ENCODE results near the gene DHRS3. TPM values are rescaled to one million over a fixed set of nuclear protein-coding genes. Genes with fewer than 3 reads are reported as not detected.

DHRS3 gene
- total RNA-seq: 34.1 and 52.0 TPM in 2 replicates

GRCh38 chr1:12617901-12618660 is at the start of gene DHRS3:
Gene DHRS3 (minus strand): TSS chr1:12618210. CDS start chr1:12617348, 862 bp downstream.

GRCh38 chr1:12643785-12644184 is 25.8 kb upstream of the DHRS3 start, which contains the start of gene AADACL4:
Gene AADACL4 (plus strand): TSS chr1:12644085. CDS start chr1:12644547, 462 bp downstream.

Other genes with a start within 250 kb of the DHRS3 start
- gene AADACL4, start 25.9 kb upstream of the DHRS3 start, total RNA-seq: not detected in 2 replicates
- not detected in 2 replicates for gene AADACL3, start 97.9 kb upstream of the DHRS3 start, total RNA-seq
- gene CFAP107, start 128.0 kb upstream of the DHRS3 start, total RNA-seq: not detected in 2 replicates
- not detected in 2 replicates for gene PRAMEF12, start 155.5 kb upstream of the DHRS3 start, total RNA-seq
- gene PRAMEF1, start 173.2 kb upstream of the DHRS3 start, total RNA-seq: not detected in 2 replicates
- gene PRAMEF11, start 213.2 kb upstream of the DHRS3 start, total RNA-seq: not detected in 2 replicates
- not detected in 2 replicates for gene HNRNPCL1, start 230.5 kb upstream of the DHRS3 start, total RNA-seq
- gene PRAMEF2, start 238.9 kb upstream of the DHRS3 start, total RNA-seq: not detected in 2 replicates

Measured in endothelial cell of coronary artery (primary cell).